ENCODE data around the gene TRIM13.

The TRIM13 gene

DNA sequence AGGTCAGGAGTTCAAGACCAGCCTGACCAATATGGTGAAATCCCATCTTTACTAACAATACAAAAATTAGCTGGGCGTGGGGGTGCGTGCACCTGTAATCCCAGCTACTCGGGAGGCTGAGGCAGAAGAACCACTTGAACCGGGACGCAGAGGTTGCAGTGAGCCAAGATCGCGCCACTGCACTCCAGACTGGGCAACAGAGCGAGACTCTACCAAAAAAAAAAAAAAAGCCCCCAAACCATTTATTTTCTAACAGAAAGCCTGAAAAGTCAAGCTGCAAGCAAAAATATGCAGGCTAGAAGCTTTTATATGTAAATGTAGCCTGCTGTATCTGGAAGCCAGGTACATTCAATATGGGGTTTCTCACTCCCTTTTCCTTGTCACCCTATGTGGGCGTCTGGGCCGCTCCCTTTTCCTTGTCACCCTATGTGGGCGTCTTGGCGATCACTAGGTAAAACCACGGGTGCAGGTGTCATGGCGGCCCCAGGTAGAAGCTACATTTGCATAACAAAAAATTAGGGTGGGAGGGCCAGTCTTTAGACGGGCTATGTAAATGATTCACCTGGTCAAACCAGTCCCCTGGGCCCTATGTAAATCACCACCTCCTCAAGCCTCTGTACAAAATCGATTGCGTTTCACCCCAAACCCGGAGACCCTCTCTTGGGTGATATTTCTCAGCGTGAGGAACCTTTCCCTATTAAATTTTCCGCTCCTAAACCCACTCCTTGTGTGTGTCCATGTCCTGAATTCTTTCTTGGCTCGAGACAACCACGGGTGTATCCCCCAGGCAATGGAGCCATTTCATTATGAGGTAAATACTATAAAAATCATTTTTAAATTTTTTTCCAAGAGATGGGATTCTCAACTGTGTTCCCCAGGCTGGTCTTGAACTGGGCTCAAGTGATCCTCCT is 2.1 kb downstream of the TRIM13 start:
- Histone ChIP-seq H3K27ac (ENCODE audit: low read depth, low read length) (peak overlapping the region; percentile 99), H3K9ac (ENCODE audit: low read depth, low read length) (peak overlapping the region; percentile 77), H3K4me1 (ENCODE audit: control insufficient read depth, insufficient read depth, low read length) (peaks cover 32% of the 10 kb centered on the region), H3K36me3 (ENCODE audit: control insufficient read depth, insufficient read depth, low read length) (peaks cover 52% of the 10 kb centered on the region), H3K9me3 (ENCODE audit: control insufficient read depth, insufficient read depth, low read length) (no peaks in the 10 kb centered on the region), H3K4me3 (ENCODE audit: low read depth, low read length) (peak overlapping the region; percentile 98), H3K27me3 (ENCODE audit: control insufficient read depth, insufficient read depth, low read length) (peaks cover 7% of the 10 kb centered on the region)

DNA sequence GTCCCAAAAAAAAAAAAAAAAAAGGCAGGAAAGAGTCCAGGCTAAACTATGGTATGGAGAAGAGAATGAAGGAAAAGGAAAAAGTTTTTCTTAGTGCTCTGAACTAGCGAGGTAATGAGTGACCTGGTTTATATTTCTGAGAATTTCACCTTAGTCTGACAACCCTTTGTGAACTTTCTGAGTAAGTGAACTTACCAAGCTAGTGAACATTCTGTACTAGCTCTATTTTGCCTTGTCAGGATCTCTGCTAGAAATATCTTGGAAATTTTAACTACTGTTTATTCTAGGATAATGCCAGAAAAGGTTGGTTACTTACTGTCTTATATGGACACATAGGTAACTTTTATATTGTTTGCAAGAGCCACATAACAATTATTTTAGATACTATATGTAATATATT is 4.4 kb downstream of the TRIM13 start:
- no peak overlapping the region for H3K4me3 ChIP-seq (ENCODE audit: low read depth, low read length)
- H3K4me1 ChIP-seq (ENCODE audit: control insufficient read depth, insufficient read depth, low read length): peaks cover 24% of the 10 kb centered on the region
- no peak overlapping the region for H3K27ac ChIP-seq (ENCODE audit: low read depth, low read length)
- H3K9ac ChIP-seq (ENCODE audit: low read depth, low read length): no peak overlapping the region
- peaks cover 65% of the 10 kb centered on the region for H3K36me3 ChIP-seq (ENCODE audit: control insufficient read depth, insufficient read depth, low read length)
- no peaks in the 10 kb centered on the region for H3K9me3 ChIP-seq (ENCODE audit: control insufficient read depth, insufficient read depth, low read length)
- no peaks in the 10 kb centered on the region for H3K27me3 ChIP-seq (ENCODE audit: control insufficient read depth, insufficient read depth, low read length)

DNA sequence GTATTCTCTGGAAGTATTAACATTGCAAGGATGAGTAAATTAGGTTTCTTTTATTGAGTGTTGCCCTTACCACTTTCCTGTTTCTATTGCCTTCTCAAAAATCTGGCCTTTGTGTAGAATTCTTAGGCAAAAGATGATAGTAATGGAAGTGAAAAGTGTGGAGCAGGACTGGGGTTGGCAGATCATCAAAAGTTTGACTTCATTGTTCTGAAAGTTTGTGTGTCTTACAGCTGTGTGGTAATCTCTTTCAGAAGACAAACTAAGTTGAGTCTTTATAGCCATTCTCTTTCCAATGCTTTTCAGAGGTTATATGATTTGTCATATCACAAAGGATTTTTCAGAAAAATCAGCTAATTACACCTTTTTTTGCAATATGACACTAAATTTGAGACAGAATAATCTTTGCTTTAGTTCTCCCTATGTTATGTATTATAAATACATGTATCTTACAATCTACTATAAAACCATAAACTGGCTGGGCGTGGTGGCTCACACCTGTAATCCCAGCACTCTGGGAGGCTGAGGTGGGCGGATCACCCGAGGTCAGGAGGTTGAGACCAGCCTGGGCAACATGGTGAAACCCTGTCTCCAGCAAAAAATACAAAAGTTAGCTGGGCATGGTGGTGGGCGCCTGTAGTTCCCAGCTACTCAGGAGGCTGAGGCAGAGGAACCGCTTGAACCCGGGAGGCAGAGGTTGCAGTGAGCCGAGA is 9.7 kb downstream of the TRIM13 start:
- H3K9ac ChIP-seq (ENCODE audit: low read depth, low read length): no peak overlapping the region
- no peak overlapping the region for H3K27ac ChIP-seq (ENCODE audit: low read depth, low read length)
- peaks cover 64% of the 10 kb centered on the region for H3K36me3 ChIP-seq (ENCODE audit: control insufficient read depth, insufficient read depth, low read length)
- no peaks in the 10 kb centered on the region for H3K9me3 ChIP-seq (ENCODE audit: control insufficient read depth, insufficient read depth, low read length)
- H3K4me3 ChIP-seq (ENCODE audit: low read depth, low read length): no peak overlapping the region
- H3K4me1 ChIP-seq (ENCODE audit: control insufficient read depth, insufficient read depth, low read length): no peaks in the 10 kb centered on the region
- no peaks in the 10 kb centered on the region for H3K27me3 ChIP-seq (ENCODE audit: control insufficient read depth, insufficient read depth, low read length)

DNA sequence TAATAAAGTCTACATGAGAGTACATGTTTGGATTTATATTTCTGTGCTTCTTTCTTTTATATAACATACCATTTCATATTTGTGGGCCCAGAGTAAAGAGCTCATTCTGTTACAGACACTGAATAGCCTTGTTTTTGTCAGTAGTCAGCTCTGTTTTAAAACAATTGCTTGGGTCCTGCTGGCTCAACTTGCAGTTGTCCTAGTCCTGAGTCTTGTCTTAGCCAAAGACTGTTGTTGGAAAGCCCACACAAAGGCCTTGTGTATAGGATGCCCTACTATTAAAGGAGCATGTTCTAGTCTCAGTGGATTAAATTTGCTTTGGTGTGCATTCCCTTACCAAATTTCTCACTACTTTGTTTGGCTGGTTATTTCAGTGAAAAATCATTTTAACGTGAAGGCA is 14.6 kb downstream of the TRIM13 start:
- H3K27me3 ChIP-seq (ENCODE audit: control insufficient read depth, insufficient read depth, low read length): no peaks in the 10 kb centered on the region
- peaks cover 44% of the 10 kb centered on the region for H3K36me3 ChIP-seq (ENCODE audit: control insufficient read depth, insufficient read depth, low read length)
- no peak overlapping the region for H3K9ac ChIP-seq (ENCODE audit: low read depth, low read length)
- H3K9me3 ChIP-seq (ENCODE audit: control insufficient read depth, insufficient read depth, low read length): no peaks in the 10 kb centered on the region
- H3K4me1 ChIP-seq (ENCODE audit: control insufficient read depth, insufficient read depth, low read length): peaks cover 20% of the 10 kb centered on the region
- H3K27ac ChIP-seq (ENCODE audit: low read depth, low read length): peak overlapping the region; percentile 17
- H3K4me3 ChIP-seq (ENCODE audit: low read depth, low read length): no peak overlapping the region

DNA sequence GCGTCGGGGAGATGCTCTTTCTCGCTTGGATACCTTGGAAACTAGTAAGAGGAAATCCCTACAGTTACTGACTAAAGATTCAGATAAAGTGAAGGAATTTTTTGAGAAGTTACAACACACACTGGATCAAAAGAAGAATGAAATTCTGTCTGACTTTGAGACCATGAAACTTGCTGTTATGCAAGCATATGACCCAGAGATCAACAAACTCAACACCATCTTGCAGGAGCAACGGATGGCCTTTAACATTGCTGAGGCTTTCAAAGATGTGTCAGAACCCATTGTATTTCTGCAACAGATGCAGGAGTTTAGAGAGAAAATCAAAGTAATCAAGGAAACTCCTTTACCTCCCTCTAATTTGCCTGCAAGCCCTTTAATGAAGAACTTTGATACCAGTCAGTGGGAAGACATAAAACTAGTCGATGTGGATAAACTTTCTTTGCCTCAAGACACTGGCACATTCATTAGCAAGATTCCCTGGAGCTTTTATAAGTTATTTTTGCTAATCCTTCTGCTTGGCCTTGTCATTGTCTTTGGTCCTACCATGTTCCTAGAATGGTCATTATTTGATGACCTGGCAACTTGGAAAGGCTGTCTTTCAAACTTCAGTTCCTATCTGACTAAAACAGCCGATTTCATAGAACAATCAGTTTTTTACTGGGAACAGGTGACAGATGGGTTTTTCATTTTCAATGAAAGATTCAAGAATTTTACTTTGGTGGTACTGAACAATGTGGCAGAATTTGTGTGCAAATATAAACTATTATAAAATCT is 15.7 kb downstream of the TRIM13 start:
- Histone ChIP-seq H3K4me3 (ENCODE audit: low read depth, low read length) (no peak overlapping the region), H3K9me3 (ENCODE audit: control insufficient read depth, insufficient read depth, low read length) (no peaks in the 10 kb centered on the region), H3K27ac (ENCODE audit: low read depth, low read length) (no peak overlapping the region), H3K36me3 (ENCODE audit: control insufficient read depth, insufficient read depth, low read length) (peaks cover 39% of the 10 kb centered on the region), H3K4me1 (ENCODE audit: control insufficient read depth, insufficient read depth, low read length) (peaks cover 26% of the 10 kb centered on the region), H3K27me3 (ENCODE audit: control insufficient read depth, insufficient read depth, low read length) (no peaks in the 10 kb centered on the region), H3K9ac (ENCODE audit: low read depth, low read length) (no peak overlapping the region)

DNA sequence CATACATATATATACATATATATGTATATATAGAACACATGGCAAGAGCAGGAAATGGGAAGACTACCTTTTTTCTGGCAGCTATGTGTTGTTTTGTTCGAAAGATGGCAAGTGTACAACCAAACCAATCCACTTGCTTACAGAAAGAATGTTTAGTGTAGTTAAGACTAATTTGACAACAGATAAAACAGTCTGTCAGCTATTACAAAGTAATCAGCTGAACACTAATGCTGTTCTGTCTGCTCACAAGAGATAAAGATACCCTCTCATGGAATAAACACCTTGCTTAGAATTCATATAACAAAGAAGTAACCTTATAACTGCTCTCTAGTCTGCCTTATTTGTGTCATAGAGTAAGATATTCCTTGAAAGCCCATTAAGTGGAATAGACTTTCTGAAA is 17.5 kb downstream of the TRIM13 start:
- Histone ChIP-seq H3K9ac (ENCODE audit: low read depth, low read length) (no peak overlapping the region), H3K4me1 (ENCODE audit: control insufficient read depth, insufficient read depth, low read length) (peaks cover 26% of the 10 kb centered on the region), H3K9me3 (ENCODE audit: control insufficient read depth, insufficient read depth, low read length) (no peaks in the 10 kb centered on the region), H3K4me3 (ENCODE audit: low read depth, low read length) (no peak overlapping the region), H3K36me3 (ENCODE audit: control insufficient read depth, insufficient read depth, low read length) (peaks cover 33% of the 10 kb centered on the region), H3K27me3 (ENCODE audit: control insufficient read depth, insufficient read depth, low read length) (no peaks in the 10 kb centered on the region), H3K27ac (ENCODE audit: low read depth, low read length) (peak overlapping the region; percentile 50)

DNA sequence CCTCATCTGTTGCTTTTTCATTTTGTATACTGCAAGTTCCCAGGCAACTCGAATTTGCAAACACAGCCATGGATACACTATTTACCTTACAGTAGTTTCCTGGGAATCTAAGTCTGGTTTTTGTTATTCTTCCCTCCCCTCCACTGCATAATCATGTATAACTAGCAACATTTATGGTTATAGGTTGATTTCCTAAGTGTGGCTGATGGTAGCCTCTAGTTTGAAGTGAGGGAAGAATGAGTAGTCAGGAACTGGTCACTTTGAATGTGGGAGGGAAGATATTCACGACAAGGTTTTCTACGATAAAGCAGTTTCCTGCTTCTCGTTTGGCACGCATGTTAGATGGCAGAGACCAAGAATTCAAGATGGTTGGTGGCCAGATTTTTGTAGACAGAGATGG is 18.4 kb downstream of the TRIM13 start, which contains the start of gene KCNRG:
TSS of gene KCNRG (plus strand) at position 187 of the 400 bp plus-strand sequence. CDS start at position 237, 50 bp downstream.
- Histone ChIP-seq H3K4me3 (ENCODE audit: low read depth, low read length) (peak within 1 kb of the TSS; percentile 27; the same call in 1 of the 2 replicates), H3K9ac (ENCODE audit: low read depth, low read length) (no peak within 1 kb of the TSS; the same call in 1 of the 2 replicates), H3K4me1 (ENCODE audit: control insufficient read depth, insufficient read depth, low read length) (peaks cover 26% of the 10 kb centered on the region), H3K9me3 (ENCODE audit: control insufficient read depth, insufficient read depth, low read length) (no peaks in the 10 kb centered on the region), H3K36me3 (ENCODE audit: control insufficient read depth, insufficient read depth, low read length) (peaks cover 32% of the 10 kb centered on the region), H3K27ac (ENCODE audit: low read depth, low read length) (peak within 1 kb of the TSS; percentile 86), H3K27me3 (ENCODE audit: control insufficient read depth, insufficient read depth, low read length) (no peaks in the 10 kb centered on the region)

DNA sequence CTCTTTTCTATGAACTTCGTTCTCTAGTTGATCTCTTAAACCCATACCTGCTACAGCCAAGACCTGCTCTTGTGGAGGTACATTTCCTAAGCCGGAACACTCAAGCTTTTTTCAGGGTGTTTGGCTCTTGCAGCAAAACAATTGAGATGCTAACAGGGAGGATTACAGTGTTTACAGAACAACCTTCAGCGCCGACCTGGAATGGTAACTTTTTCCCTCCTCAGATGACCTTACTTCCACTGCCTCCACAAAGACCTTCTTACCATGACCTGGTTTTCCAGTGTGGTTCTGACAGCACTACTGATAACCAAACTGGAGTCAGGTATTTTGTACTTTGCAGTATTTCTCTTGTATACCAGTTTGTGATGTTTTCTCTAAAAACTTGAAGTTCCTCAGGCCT is 18.9 kb downstream of the TRIM13 start:
- H3K4me3 ChIP-seq (ENCODE audit: low read depth, low read length): 0 out of 2 replicates have a peak overlapping the region, but pooled peaks have one; percentile 27
- H3K27ac ChIP-seq (ENCODE audit: low read depth, low read length): peak overlapping the region; percentile 86

DNA sequence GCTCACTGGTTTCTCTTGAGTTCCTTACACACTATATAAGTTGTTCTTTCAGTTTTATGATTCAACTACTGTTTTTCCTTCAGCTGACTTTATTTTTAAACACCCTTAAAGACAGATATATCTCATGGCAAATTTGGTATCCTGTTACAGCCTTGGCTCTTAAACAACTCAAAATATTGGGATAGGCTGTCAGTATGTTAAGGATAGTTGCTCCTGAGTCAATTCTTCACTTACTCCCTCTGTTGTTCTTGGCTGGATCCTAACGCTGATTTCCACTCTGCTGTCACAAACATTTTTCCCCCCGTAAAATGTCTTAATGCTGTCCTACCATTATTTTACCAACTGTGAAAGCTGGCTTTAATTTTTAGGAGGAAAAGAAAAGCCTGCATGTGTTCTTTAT is 19.6 kb downstream of the TRIM13 start:
- no peaks in the 10 kb centered on the region for H3K9me3 ChIP-seq (ENCODE audit: control insufficient read depth, insufficient read depth, low read length)
- peaks cover 25% of the 10 kb centered on the region for H3K36me3 ChIP-seq (ENCODE audit: control insufficient read depth, insufficient read depth, low read length)
- H3K27me3 ChIP-seq (ENCODE audit: control insufficient read depth, insufficient read depth, low read length): no peaks in the 10 kb centered on the region
- no peak overlapping the region for H3K9ac ChIP-seq (ENCODE audit: low read depth, low read length)
- peak overlapping the region; percentile 86 for H3K27ac ChIP-seq (ENCODE audit: low read depth, low read length)
- H3K4me1 ChIP-seq (ENCODE audit: control insufficient read depth, insufficient read depth, low read length): peaks cover 26% of the 10 kb centered on the region
- no peak overlapping the region for H3K4me3 ChIP-seq (ENCODE audit: low read depth, low read length)

More for the DNA sequence above, 18.9 kb downstream of the TRIM13 start:
- Histone ChIP-seq H3K4me1 (ENCODE audit: control insufficient read depth, insufficient read depth, low read length) (peaks cover 26% of the 10 kb centered on the region), H3K36me3 (ENCODE audit: control insufficient read depth, insufficient read depth, low read length) (peaks cover 32% of the 10 kb centered on the region), H3K27me3 (ENCODE audit: control insufficient read depth, insufficient read depth, low read length) (no peaks in the 10 kb centered on the region), H3K9me3 (ENCODE audit: control insufficient read depth, insufficient read depth, low read length) (no peaks in the 10 kb centered on the region), H3K9ac (ENCODE audit: low read depth, low read length) (no peak overlapping the region)

DNA sequence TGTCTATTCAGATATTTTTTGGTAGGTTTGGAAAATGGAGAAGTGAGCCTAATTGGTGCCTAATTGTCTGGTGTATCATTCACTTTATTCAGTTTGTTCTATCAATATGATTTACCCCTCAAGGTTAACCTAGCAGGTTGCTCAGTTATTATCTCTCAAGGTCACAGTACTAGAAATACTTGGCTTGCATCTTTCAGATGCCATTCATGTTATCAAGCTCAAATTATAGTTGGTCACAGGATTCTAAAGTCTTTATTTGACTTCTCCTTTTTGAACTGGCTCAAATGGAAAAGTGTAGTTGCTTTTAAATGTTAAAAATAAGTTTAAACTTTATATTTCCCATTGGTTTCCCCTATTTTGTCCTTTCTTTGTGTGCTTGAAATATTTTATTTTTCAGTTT is 21.0 kb downstream of the TRIM13 start:
- Histone ChIP-seq H3K27ac (ENCODE audit: low read depth, low read length) (no peak overlapping the region), H3K4me1 (ENCODE audit: control insufficient read depth, insufficient read depth, low read length) (peaks cover 26% of the 10 kb centered on the region), H3K36me3 (ENCODE audit: control insufficient read depth, insufficient read depth, low read length) (peaks cover 11% of the 10 kb centered on the region), H3K9ac (ENCODE audit: low read depth, low read length) (no peak overlapping the region), H3K27me3 (ENCODE audit: control insufficient read depth, insufficient read depth, low read length) (no peaks in the 10 kb centered on the region), H3K9me3 (ENCODE audit: control insufficient read depth, insufficient read depth, low read length) (no peaks in the 10 kb centered on the region), H3K4me3 (ENCODE audit: low read depth, low read length) (no peak overlapping the region)

Data from HUES48 (cell line).